ENCODE results near the gene HECTD4. TPM values are rescaled to one million over a fixed set of nuclear protein-coding genes. Genes with fewer than 3 reads are reported as not detected.

Gene HECTD4
- total RNA-seq, 1 experiment from 2014 or later: 30.0 TPM

GRCh38 chr12:112333019-112333418 is 49.2 kb downstream of the HECTD4 start:
- Histone ChIP-seq H3T11ph (ENCODE audit: low read length) (no peak overlapping the region), H3K9ac (ENCODE audit: extremely low read depth, insufficient read length, low read length) (no peak overlapping the region), H2AK5ac (ENCODE audit: insufficient read length, low read length) (no peak overlapping the region), H2BK5ac (ENCODE audit: insufficient read length, low read length) (no peak overlapping the region), H3K4me2 (ENCODE audit: insufficient read depth, insufficient read length, low read length) (no peak overlapping the region), H3K23me2 (ENCODE audit: insufficient read length, low read depth, low read length, poor library complexity, severe bottlenecking) (no peaks in the 10 kb centered on the region), H3K14ac (ENCODE audit: insufficient read depth, low read length) (no peak overlapping the region), H3K27ac (ENCODE audit: insufficient read length, low read depth, low read length) (no peak overlapping the region), H3K18ac (ENCODE audit: insufficient read length, low read depth, low read length) (no peak overlapping the region), H3K79me2 (ENCODE audit: insufficient read depth, low read length) (no peaks in the 10 kb centered on the region), H4K20me1 (ENCODE audit: control insufficient read depth, insufficient read depth, insufficient read length) (no peaks in the 10 kb centered on the region), H4K91ac (ENCODE audit: insufficient read length, low read depth, low read length) (no peak overlapping the region), H2BK15ac (ENCODE audit: low read depth, low read length) (no peak overlapping the region), H3K56ac (ENCODE audit: insufficient read length, low read depth, low read length) (no peak overlapping the region), H2BK20ac (ENCODE audit: low read depth, low read length, poor library complexity, severe bottlenecking) (no peak overlapping the region), H3K4ac (ENCODE audit: low read depth, low read length) (no peak overlapping the region), H3K79me1 (ENCODE audit: insufficient read depth, low read depth, low read length, poor library complexity, severe bottlenecking) (peaks cover 2% of the 10 kb centered on the region), H3K4me1 (ENCODE audit: insufficient read depth, low read length) (no peaks in the 10 kb centered on the region), H3K9me3 (ENCODE audit: control insufficient read depth, low read depth, low read length) (no peaks in the 10 kb centered on the region), H2AFZ (ENCODE audit: low read length) (no peak overlapping the region), H3K27me3 (ENCODE audit: insufficient read depth, low read length) (no peaks in the 10 kb centered on the region), H4K5ac (ENCODE audit: insufficient read length, low read depth, low read length) (no peak overlapping the region), H3K23ac (ENCODE audit: insufficient read length, low read depth, low read length) (no peak overlapping the region), H4K8ac (replicated peaks; ENCODE audit: insufficient read length, low read depth, low read length) (no peak overlapping the region), H2BK120ac (ENCODE audit: low read depth, low read length, poor library complexity, severe bottlenecking) (no peak overlapping the region), H2BK12ac (ENCODE audit: insufficient read length, low read depth, low read length) (no peak overlapping the region)
- no peak for TF ChIP-seq CTCF (conservative IDR thresholded peaks at IDR 0.05)
- Mint-ChIP-seq H3K9me3 (no peaks in the 10 kb centered on the region), H3K27me3 (ENCODE audit: low read depth) (no peaks in the 10 kb centered on the region), H3K27ac (no peak overlapping the region), H3K4me1 (no peaks in the 10 kb centered on the region), H3K36me3 (ENCODE audit: insufficient read depth in 1 of 3, low read depth in 3 of 3) (peaks cover 0 to 2% (median 0%) of the 10 kb centered on the region in 3 experiments; a peak in 2 of 7 replicates), H3K4me3 (no peak overlapping the region)
- DNase-seq: no peak
- no CpG with 5 or more reads among the region's 3 CpGs for WGBS (ENCODE audit: extremely low coverage, insufficient read length, low lambda C conversion rate)

All from H9 (cell line).